T-helper 1 cell treated with Interleukin-12 subunit alpha and Interleukin-12 subunit beta and Interleukin-4 antibody, amounts not matched to agents 30 μg/mL and 1 μg/mL, for 36 hours (primary cell): Measurements from ENCODE around the gene RGS6.

Experiments used
- H3K27ac Mint-ChIP-seq: one replicate; pipeline ENCODE4 v1.8.0; 2021; ENCODE audit warnings: mild to moderate bottlenecking, mixed read lengths
- H3K27me3 Mint-ChIP-seq: one replicate; pipeline ENCODE4 v1.8.0; 2021; ENCODE audit warnings: low read depth, mixed read lengths
- H3K36me3 Mint-ChIP-seq: one replicate; pipeline ENCODE4 v1.8.0; 2021; ENCODE audit warnings: low read depth, mixed read lengths
- H3K4me1 Mint-ChIP-seq: one replicate; pipeline ENCODE4 v1.8.0; 2021; ENCODE audit warnings: low read depth, mixed read lengths
- H3K4me3 Mint-ChIP-seq: one replicate; pipeline ENCODE4 v1.8.0; 2021; ENCODE audit warnings: mild to moderate bottlenecking, moderate library complexity, mixed read lengths
- H3K9me3 Mint-ChIP-seq: one replicate; pipeline ENCODE4 v1.8.0; 2021; ENCODE audit warnings: mixed read lengths

RGS6 gene

DNA sequence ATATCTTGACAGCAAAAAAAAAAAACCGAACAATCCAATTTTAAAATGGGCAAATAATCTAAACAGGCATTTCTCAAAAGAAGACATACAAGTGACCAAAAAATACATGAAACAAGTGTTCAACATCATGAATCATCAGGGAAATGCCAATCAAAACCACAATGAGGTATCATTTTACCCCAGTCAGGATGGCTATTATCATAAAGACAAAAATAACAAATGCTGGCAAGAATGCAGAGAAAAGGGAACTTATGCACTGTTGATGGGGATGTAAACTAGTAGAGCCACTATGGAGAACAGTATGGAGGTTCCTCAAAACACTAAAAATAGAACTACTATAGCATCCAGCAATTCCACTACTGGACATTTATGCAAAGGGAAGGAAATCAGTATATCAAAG lies 448.2 kb downstream of the RGS6 start:
- Mint-ChIP-seq H3K27me3 (peaks cover 56% of the 10 kb centered on the region), H3K4me3 (no peak overlapping the region), H3K36me3 (no peaks in the 10 kb centered on the region), H3K9me3 (peaks cover 19% of the 10 kb centered on the region), H3K4me1 (peaks cover 11% of the 10 kb centered on the region), H3K27ac (no peak overlapping the region)

- H3K27ac Mint-ChIP-seq, result no peak overlapping the region
- peaks cover 48% of the 10 kb centered on the region for H3K27me3 Mint-ChIP-seq
- H3K4me1 Mint-ChIP-seq, result no peaks in the 10 kb centered on the region
- H3K9me3 Mint-ChIP-seq, result peaks cover 3% of the 10 kb centered on the region
- H3K4me3 Mint-ChIP-seq, result no peak overlapping the region
- H3K36me3 Mint-ChIP-seq, result no peaks in the 10 kb centered on the region
These were observed 451.6 kb downstream of the RGS6 start for GRCh38 chr14:72383865-72384264.

DNA sequence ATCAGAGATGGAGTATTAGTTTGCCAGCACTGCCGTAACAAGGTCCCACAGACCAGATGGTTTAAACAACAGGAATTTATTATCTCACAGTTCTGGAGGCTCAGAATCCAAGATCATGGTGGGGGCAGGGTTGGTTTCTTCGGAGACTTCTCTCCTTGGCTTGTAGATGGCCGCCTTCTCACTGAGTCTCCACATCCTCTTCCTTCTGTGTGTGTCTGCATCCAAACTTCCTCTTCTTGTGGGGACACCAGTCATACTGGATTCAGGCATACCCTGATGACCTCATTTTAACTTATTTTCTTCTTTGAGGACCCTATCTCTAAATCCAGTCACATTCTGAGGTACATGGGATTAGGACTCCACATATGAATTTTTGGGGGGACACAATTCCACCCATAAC lies 455.5 kb downstream of the RGS6 start:
- peaks cover 38% of the 10 kb centered on the region for H3K27me3 Mint-ChIP-seq
- no peak overlapping the region for H3K4me3 Mint-ChIP-seq
- H3K4me1 Mint-ChIP-seq, result no peaks in the 10 kb centered on the region
- no peaks in the 10 kb centered on the region for H3K36me3 Mint-ChIP-seq
- H3K27ac Mint-ChIP-seq, result no peak overlapping the region
- no peaks in the 10 kb centered on the region for H3K9me3 Mint-ChIP-seq

DNA sequence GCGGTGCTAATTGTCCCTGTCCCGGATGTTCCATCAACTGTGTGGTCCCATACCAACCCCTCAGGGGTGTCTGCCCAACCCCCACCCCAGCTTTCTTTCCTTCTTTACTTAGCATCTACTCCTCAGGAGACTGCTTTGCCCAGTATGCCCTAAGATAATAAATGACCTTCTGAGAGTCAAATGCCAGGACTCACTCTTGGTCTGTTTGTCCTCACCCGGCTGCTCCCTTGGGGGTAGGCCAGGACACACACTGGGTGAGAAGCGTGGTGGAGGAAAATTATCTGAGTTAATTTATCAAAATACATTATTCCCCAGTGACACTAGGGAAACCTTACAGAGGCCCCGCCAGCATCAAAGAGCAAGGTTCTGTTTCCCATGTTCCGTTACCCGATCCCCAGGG lies 457.0 kb downstream of the RGS6 start:
- H3K4me3 Mint-ChIP-seq, result no peak overlapping the region
- no peak overlapping the region for H3K27ac Mint-ChIP-seq
- H3K36me3 Mint-ChIP-seq, result no peaks in the 10 kb centered on the region
- no peaks in the 10 kb centered on the region for H3K4me1 Mint-ChIP-seq
- H3K27me3 Mint-ChIP-seq, result peaks cover 32% of the 10 kb centered on the region
- H3K9me3 Mint-ChIP-seq, result peaks cover 8% of the 10 kb centered on the region

GRCh38 chr14:72401101-72401625 lies 468.9 kb downstream of the RGS6 start:
- H3K9me3 Mint-ChIP-seq, result peaks cover 10% of the 10 kb centered on the region
- peak overlapping the region; percentile 52 for H3K4me3 Mint-ChIP-seq
- peaks cover 13% of the 10 kb centered on the region for H3K4me1 Mint-ChIP-seq
- peaks cover 58% of the 10 kb centered on the region for H3K27me3 Mint-ChIP-seq
- H3K36me3 Mint-ChIP-seq, result peaks cover 4% of the 10 kb centered on the region
- H3K27ac Mint-ChIP-seq, result no peak overlapping the region

DNA sequence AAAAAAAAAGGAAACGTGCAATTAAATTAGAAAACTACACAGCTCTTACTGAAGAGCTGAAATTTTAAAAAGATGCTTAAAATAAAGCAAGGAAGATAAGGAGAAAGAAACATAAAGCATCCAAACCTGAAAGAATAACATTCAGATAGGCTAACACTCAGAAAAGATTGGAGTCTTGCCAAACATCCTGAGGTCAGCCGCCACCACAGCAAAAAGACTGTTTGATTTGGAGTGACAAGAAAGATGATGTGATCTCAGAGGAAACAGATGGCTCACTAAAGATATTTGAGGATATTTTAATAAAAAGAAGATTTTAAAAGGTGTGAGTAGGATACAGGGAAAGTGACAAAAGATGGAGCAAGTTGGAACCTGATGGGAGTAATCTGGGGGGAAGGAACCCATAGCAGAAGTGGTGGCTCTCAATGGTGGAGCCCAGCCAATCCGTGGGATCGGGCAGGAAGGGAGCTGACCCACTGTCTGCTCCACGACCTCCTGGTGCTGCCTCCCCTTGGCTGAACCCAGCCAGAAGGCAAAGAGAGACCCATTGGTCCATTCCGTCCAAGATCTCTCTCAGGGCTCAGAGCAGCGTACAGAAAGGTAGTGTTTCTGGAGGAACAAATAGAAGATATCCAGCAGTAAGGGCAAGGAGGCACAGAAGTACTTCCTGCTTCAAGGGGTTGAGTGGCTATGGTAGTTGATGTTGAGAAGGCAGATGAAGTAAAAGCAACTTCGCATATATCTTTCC lies 469.6 kb downstream of the RGS6 start:
- peaks cover 60% of the 10 kb centered on the region for H3K27me3 Mint-ChIP-seq
- peak overlapping the region; percentile 52 for H3K4me3 Mint-ChIP-seq
- H3K36me3 Mint-ChIP-seq, result peaks cover 4% of the 10 kb centered on the region
- H3K9me3 Mint-ChIP-seq, result peaks cover 7% of the 10 kb centered on the region
- peaks cover 13% of the 10 kb centered on the region for H3K4me1 Mint-ChIP-seq
- peak overlapping the region; percentile 83 for H3K27ac Mint-ChIP-seq

DNA sequence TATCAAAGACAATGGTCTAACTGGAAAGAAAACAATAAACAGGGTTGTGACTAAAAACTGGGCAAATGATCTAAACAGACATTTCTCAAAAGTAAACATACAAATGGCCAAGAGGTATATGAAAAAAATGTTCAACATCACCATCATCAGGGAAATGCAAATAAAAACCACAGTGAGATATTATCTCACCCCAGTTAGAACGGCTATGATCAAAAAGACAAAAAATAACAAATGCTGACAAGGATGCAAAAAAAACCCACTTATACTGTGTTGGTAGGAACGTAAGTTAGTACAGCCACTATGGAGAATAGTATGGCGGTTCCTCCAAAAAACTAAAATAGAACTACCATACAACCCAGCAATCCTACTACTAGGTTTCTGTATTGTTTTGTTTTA lies 470.1 kb downstream of the RGS6 start:
- peak overlapping the region; percentile 52 for H3K4me3 Mint-ChIP-seq
- peak overlapping the region; percentile 83 for H3K27ac Mint-ChIP-seq
- H3K4me1 Mint-ChIP-seq, result peaks cover 13% of the 10 kb centered on the region
- peaks cover 7% of the 10 kb centered on the region for H3K9me3 Mint-ChIP-seq
- peaks cover 64% of the 10 kb centered on the region for H3K27me3 Mint-ChIP-seq
- H3K36me3 Mint-ChIP-seq, result peaks cover 4% of the 10 kb centered on the region

- H3K9me3 Mint-ChIP-seq, result peaks cover 7% of the 10 kb centered on the region
- H3K27ac Mint-ChIP-seq, result no peak overlapping the region
- peaks cover 4% of the 10 kb centered on the region for H3K36me3 Mint-ChIP-seq
- H3K27me3 Mint-ChIP-seq, result peaks cover 60% of the 10 kb centered on the region
- no peak overlapping the region for H3K4me3 Mint-ChIP-seq
- peaks cover 13% of the 10 kb centered on the region for H3K4me1 Mint-ChIP-seq
These were observed 472.0 kb downstream of the RGS6 start for GRCh38 chr14:72404106-72404774.

DNA sequence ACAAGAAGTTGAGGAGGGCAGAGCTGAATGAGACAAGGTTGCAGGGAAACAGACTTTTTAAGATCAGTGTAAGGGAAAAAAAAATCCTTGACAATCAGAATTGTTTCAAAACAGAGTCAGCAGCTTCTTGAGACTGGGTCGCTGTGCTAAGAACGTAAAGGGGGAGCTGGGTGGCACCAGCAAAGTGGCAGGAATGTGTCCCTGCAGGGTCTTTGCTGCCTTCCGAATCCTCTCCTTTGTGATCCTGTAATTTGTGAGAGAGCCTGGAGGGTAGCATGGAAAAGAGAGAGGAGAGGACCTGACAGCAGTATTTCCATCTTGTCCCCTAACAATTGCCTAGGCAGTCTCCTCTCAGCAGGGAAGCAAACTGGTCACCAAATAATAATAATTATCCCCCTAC lies 472.8 kb downstream of the RGS6 start:
- Mint-ChIP-seq H3K4me1 (peaks cover 13% of the 10 kb centered on the region), H3K36me3 (peaks cover 4% of the 10 kb centered on the region), H3K27me3 (peaks cover 52% of the 10 kb centered on the region), H3K9me3 (peaks cover 7% of the 10 kb centered on the region), H3K27ac (no peak overlapping the region), H3K4me3 (no peak overlapping the region)

GRCh38 chr14:72408020-72408419 lies 475.8 kb downstream of the RGS6 start:
- no peak overlapping the region for H3K4me3 Mint-ChIP-seq

DNA sequence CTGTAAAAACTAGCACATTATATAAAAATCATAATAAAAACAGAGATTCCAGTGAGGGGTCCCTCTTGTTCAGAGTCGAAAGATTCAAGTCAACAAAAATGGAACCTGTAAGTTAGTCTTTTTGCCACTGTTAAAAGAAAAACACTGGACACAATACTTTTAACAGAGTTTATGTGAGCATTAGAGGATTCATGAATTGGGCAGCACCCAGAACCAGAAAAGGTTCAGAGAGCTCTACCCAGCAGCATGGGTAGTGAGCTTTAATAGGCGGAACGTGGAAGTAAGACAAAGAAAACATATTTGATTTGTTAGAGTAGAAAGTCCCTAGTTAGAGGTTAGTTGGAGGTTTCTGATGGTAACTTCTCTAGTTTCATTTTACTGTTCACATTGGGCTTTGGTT lies 476.8 kb downstream of the RGS6 start:
- peaks cover 7% of the 10 kb centered on the region for H3K9me3 Mint-ChIP-seq
- no peak overlapping the region for H3K4me3 Mint-ChIP-seq
- no peak overlapping the region for H3K27ac Mint-ChIP-seq
- no peaks in the 10 kb centered on the region for H3K36me3 Mint-ChIP-seq
- peaks cover 47% of the 10 kb centered on the region for H3K27me3 Mint-ChIP-seq
- no peaks in the 10 kb centered on the region for H3K4me1 Mint-ChIP-seq

More at GRCh38 chr14:72408020-72408419, 475.8 kb downstream of the RGS6 start:
- Mint-ChIP-seq H3K36me3 (no peaks in the 10 kb centered on the region), H3K27ac (no peak overlapping the region), H3K4me1 (no peaks in the 10 kb centered on the region), H3K9me3 (peaks cover 7% of the 10 kb centered on the region), H3K27me3 (peaks cover 50% of the 10 kb centered on the region)

DNA sequence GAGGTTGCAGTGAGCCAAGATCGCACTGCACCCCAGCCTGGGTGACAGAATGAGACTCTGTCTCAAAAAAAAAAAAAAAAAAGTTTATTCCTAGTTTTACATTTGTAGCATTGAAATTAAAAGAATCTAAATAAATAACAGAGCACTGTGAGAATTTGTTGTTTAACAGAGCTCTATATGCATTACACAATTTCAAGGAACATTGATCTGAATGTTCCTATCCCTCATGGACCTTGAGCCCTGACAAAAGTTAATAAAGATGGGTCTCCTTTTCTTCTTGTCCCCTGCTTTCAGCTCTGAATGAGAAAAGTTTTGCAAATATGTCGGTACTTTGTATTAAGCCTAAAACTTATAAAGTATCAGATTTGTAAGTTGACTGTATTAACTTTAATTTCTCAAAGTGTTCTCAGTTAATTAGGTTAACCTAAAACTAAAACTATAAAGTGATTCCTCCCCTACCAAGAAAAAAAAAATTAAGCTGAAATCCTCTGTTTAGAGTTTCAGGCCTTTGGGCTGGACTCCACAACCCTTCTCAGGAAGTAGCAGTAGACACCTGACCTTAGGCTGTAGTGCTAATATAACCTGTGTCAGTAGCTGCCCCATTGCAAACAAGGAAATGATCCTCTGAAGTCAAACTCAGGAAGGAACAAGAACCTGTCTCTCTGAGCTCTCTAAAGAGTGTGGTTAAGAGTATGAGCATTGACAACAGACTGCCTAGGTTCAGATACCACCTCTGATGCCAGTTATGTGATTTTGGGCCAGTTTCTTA lies 484.0 kb downstream of the RGS6 start:
- no peak overlapping the region for H3K4me3 Mint-ChIP-seq
- H3K27ac Mint-ChIP-seq, result no peak overlapping the region

GRCh38 chr14:72416892-72417291 lies 484.7 kb downstream of the RGS6 start:
- Mint-ChIP-seq H3K9me3 (peaks cover 3% of the 10 kb centered on the region), H3K4me1 (peaks cover 19% of the 10 kb centered on the region), H3K36me3 (peaks cover 13% of the 10 kb centered on the region), H3K4me3 (no peak overlapping the region), H3K27me3 (peaks cover 24% of the 10 kb centered on the region), H3K27ac (no peak overlapping the region)

More for the DNA sequence above, 484.0 kb downstream of the RGS6 start:
- Mint-ChIP-seq H3K27me3 (peaks cover 27% of the 10 kb centered on the region), H3K9me3 (peaks cover 3% of the 10 kb centered on the region), H3K36me3 (peaks cover 13% of the 10 kb centered on the region), H3K4me1 (peaks cover 17% of the 10 kb centered on the region)

- no peak overlapping the region for H3K4me3 Mint-ChIP-seq
- H3K27me3 Mint-ChIP-seq, result peaks cover 11% of the 10 kb centered on the region
- H3K27ac Mint-ChIP-seq, result no peak overlapping the region
- peaks cover 21% of the 10 kb centered on the region for H3K4me1 Mint-ChIP-seq
- H3K9me3 Mint-ChIP-seq, result peaks cover 8% of the 10 kb centered on the region
- peaks cover 24% of the 10 kb centered on the region for H3K36me3 Mint-ChIP-seq
These were observed 486.6 kb downstream of the RGS6 start for GRCh38 chr14:72418806-72419205.
